GM19035 (cell line): ENCODE data around the gene KIAA1614.

Source experiments
- ATAC-seq: cut with Tn5 transposase; IDR thresholded peaks from one replicate; pipeline ENCODE4 v1.9.1; 2021; ENCODE audit not compliant: unreplicated experiment

KIAA1614 gene

GRCh38 chr1:180906511-180906910, 6.2 kb upstream of the KIAA1614 start:
- no peak for ATAC-seq

- no peak for ATAC-seq
These were observed 5.2 kb upstream of the KIAA1614 start for GRCh38 chr1:180907313-180908055.

GRCh38 chr1:180908074-180908765, 4.5 kb upstream of the KIAA1614 start:
- ATAC-seq = no peak

GRCh38 chr1:180909005-180909414, 3.7 kb upstream of the KIAA1614 start:
- no peak for ATAC-seq

GRCh38 chr1:180909462-180909976, 3.2 kb upstream of the KIAA1614 start:
- ATAC-seq = no peak

- no peak for ATAC-seq
These were observed 981 bp upstream of the KIAA1614 start for GRCh38 chr1:180911640-180912191.

- no peak for ATAC-seq
These were observed 391 bp upstream of the KIAA1614 start for GRCh38 chr1:180912211-180912800.

- no peak for ATAC-seq
These were observed 2.8 kb downstream of the KIAA1614 start for GRCh38 chr1:180915426-180915965.

GRCh38 chr1:180916012-180916770, 3.5 kb downstream of the KIAA1614 start:
- no peak for ATAC-seq

- no peak for ATAC-seq
These were observed 4.1 kb downstream of the KIAA1614 start for GRCh38 chr1:180916771-180917170.

GRCh38 chr1:180917306-180918065, 4.8 kb downstream of the KIAA1614 start:
- no peak for ATAC-seq

- ATAC-seq = no peak
These were observed 5.8 kb downstream of the KIAA1614 start for GRCh38 chr1:180918519-180918918.

- ATAC-seq = no peak
These were observed 6.5 kb downstream of the KIAA1614 start for GRCh38 chr1:180919183-180919700.

- ATAC-seq = no peak
These were observed 7.5 kb downstream of the KIAA1614 start for GRCh38 chr1:180920193-180920592.

- no peak for ATAC-seq
These were observed 8.0 kb downstream of the KIAA1614 start for GRCh38 chr1:180920702-180921101.

- no peak for ATAC-seq
These were observed 8.7 kb downstream of the KIAA1614 start for GRCh38 chr1:180921386-180921785.

GRCh38 chr1:180921891-180922630, 9.4 kb downstream of the KIAA1614 start:
- no peak for ATAC-seq

GRCh38 chr1:180922631-180923015, 9.9 kb downstream of the KIAA1614 start:
- no peak for ATAC-seq
